Activated effector memory CD4-positive, alpha-beta T cell treated with anti-CD3 and anti-CD28 coated beads, Interleukin-2, amount 50 U/mL, for 16 hours (primary cell): ENCODE results near the gene DCST1.

ENCODE experiments used
- DNase-seq: peaks from one replicate; pipeline ENCODE4 v3.0.0-alpha.2; 2020

Gene DCST1

GRCh38 chr1:155001425-155001674 is 32.3 kb upstream of the DCST1 start:
- DNase-seq, result no peak

GRCh38 chr1:155001675-155002463 is 31.8 kb upstream of the DCST1 start:
- peak; percentile 99 for DNase-seq

GRCh38 chr1:155002464-155003226 is 31.0 kb upstream of the DCST1 start, which contains the start of gene ZBTB7B:
TSS of gene ZBTB7B (plus strand) at chr1:155002802. CDS start at chr1:155014661, 11,859 bp downstream.
- DNase-seq, result peak; percentile 74

- DNase-seq, result peak; percentile 78
Measured at GRCh38 chr1:155003227-155003765, 30.3 kb upstream of the DCST1 start.

GRCh38 chr1:155003766-155004351 is 29.8 kb upstream of the DCST1 start:
- DNase-seq, result peak; percentile 75

GRCh38 chr1:155004352-155005075 is 29.1 kb upstream of the DCST1 start:
- no peak for DNase-seq

GRCh38 chr1:155005076-155006011 is 28.3 kb upstream of the DCST1 start:
- DNase-seq, result peak; percentile 79

- DNase-seq, result peak; percentile 71
Measured at GRCh38 chr1:155006601-155007101, 27.0 kb upstream of the DCST1 start.

GRCh38 chr1:155007251-155007828 is 26.3 kb upstream of the DCST1 start:
- DNase-seq, result no peak

GRCh38 chr1:155008015-155008941 is 25.3 kb upstream of the DCST1 start:
- DNase-seq, result peak; percentile 83

GRCh38 chr1:155009221-155009711 is 24.4 kb upstream of the DCST1 start:
- DNase-seq, result peak; percentile 78

GRCh38 chr1:155009742-155010141 is 23.9 kb upstream of the DCST1 start:
- no peak for DNase-seq

GRCh38 chr1:155010211-155010918 is 23.3 kb upstream of the DCST1 start:
- DNase-seq, result peak; percentile 75

- DNase-seq, result no peak
Measured at GRCh38 chr1:155011004-155011416, 22.6 kb upstream of the DCST1 start.

GRCh38 chr1:155011437-155012025 is 22.1 kb upstream of the DCST1 start:
- DNase-seq, result no peak

- DNase-seq, result peak; percentile 80
Measured at GRCh38 chr1:155012026-155012546, 21.5 kb upstream of the DCST1 start.

GRCh38 chr1:155012776-155013602 is 20.6 kb upstream of the DCST1 start:
- DNase-seq, result no peak

- peak; percentile 82 for DNase-seq
Measured at GRCh38 chr1:155013632-155014031, 20.0 kb upstream of the DCST1 start.
